ENCODE results near the gene PSME2. TPM values are rescaled to one million over a fixed set of nuclear protein-coding genes. Genes with fewer than 3 reads are reported as not detected.

The PSME2 gene
- total RNA-seq, 1 donor from 2014 or later, result 58.5 TPM

- Histone ChIP-seq H3K36me3 (ENCODE audit: control insufficient read depth in 3 of 3, insufficient read depth in 3 of 3, low read length in 3 of 3) (peaks cover 24 to 29% (median 27%) of the 10 kb centered on the region in 3 donors), H3K4me3 (ENCODE audit: low read length in 3 of 3) (no peak overlapping the region), H3K9ac (ENCODE audit: low read depth in 1 of 3, low read length in 3 of 3) (peak overlapping the region in 2 of 3 donors; percentile 14 to 92), H3K9me3 (ENCODE audit: control insufficient read depth in 3 of 3, low read length in 3 of 3) (no peaks in the 10 kb centered on the region), H3K27ac (ENCODE audit: low read depth, low read length) (peak overlapping the region; percentile 88), H3K4me1 (ENCODE audit: control insufficient read depth in 3 of 3, insufficient read depth in 3 of 3, low read length in 3 of 3) (peaks cover 48 to 68% (median 59%) of the 10 kb centered on the region in 3 donors), H3K27me3 (ENCODE audit: control insufficient read depth in 3 of 3, insufficient read depth in 3 of 3, low read length in 3 of 3) (no peaks in the 10 kb centered on the region)
These were observed 8.6 kb downstream of the PSME2 start for GRCh38 chr14:24137529-24138395.

GRCh38 chr14:24136684-24137528, 9.5 kb downstream of the PSME2 start:
- Histone ChIP-seq H3K36me3 (ENCODE audit: control insufficient read depth in 3 of 3, insufficient read depth in 3 of 3, low read length in 3 of 3) (peaks cover 24 to 32% (median 29%) of the 10 kb centered on the region in 3 donors), H3K4me3 (ENCODE audit: low read length in 3 of 3) (peak overlapping the region; percentile 77 to 87 (median 82)), H3K9ac (ENCODE audit: low read depth in 1 of 3, low read length in 3 of 3) (peak overlapping the region; percentile 76 to 92 (median 86)), H3K4me1 (ENCODE audit: control insufficient read depth in 3 of 3, insufficient read depth in 3 of 3, low read length in 3 of 3) (peaks cover 54 to 72% (median 63%) of the 10 kb centered on the region in 3 donors), H3K27me3 (ENCODE audit: control insufficient read depth in 3 of 3, insufficient read depth in 3 of 3, low read length in 3 of 3) (no peaks in the 10 kb centered on the region), H3K9me3 (ENCODE audit: control insufficient read depth in 3 of 3, low read length in 3 of 3) (no peaks in the 10 kb centered on the region), H3K27ac (ENCODE audit: low read depth, low read length) (peak overlapping the region; percentile 88)

GRCh38 chr14:24135834-24136683, 10.4 kb downstream of the PSME2 start, which contains the start of gene PSME1:
Gene PSME1, plus strand, starts transcription at chr14:24136194. Its CDS starts 69 bp downstream, at chr14:24136263.
- Histone ChIP-seq H3K9me3 (ENCODE audit: control insufficient read depth in 3 of 3, low read length in 3 of 3) (no peaks in the 10 kb centered on the region), H3K36me3 (ENCODE audit: control insufficient read depth in 3 of 3, insufficient read depth in 3 of 3, low read length in 3 of 3) (peaks cover 24 to 32% (median 29%) of the 10 kb centered on the region in 3 donors), H3K4me3 (ENCODE audit: low read length in 3 of 3) (peak within 1 kb of the TSS; percentile 77 to 87 (median 82)), H3K9ac (ENCODE audit: low read depth in 1 of 3, low read length in 3 of 3) (peak within 1 kb of the TSS; percentile 76 to 92 (median 86)), H3K4me1 (ENCODE audit: control insufficient read depth in 3 of 3, insufficient read depth in 3 of 3, low read length in 3 of 3) (peaks cover 56 to 71% (median 65%) of the 10 kb centered on the region in 3 donors), H3K27me3 (ENCODE audit: control insufficient read depth in 3 of 3, insufficient read depth in 3 of 3, low read length in 3 of 3) (no peaks in the 10 kb centered on the region), H3K27ac (ENCODE audit: low read depth, low read length) (peak within 1 kb of the TSS; percentile 88)

- peaks cover 24 to 32% (median 29%) of the 10 kb centered on the region in 3 donors for H3K36me3 ChIP-seq (ENCODE audit: control insufficient read depth in 3 of 3, insufficient read depth in 3 of 3, low read length in 3 of 3)
- H3K9ac ChIP-seq (ENCODE audit: low read depth in 1 of 3, low read length in 3 of 3), result peak overlapping the region; percentile 74 to 83 (median 75)
- H3K27me3 ChIP-seq (ENCODE audit: control insufficient read depth in 3 of 3, insufficient read depth in 3 of 3, low read length in 3 of 3), result no peaks in the 10 kb centered on the region
- peak overlapping the region; percentile 88 for H3K27ac ChIP-seq (ENCODE audit: low read depth, low read length)
- H3K4me1 ChIP-seq (ENCODE audit: control insufficient read depth in 3 of 3, insufficient read depth in 3 of 3, low read length in 3 of 3), result peaks cover 60 to 70% (median 67%) of the 10 kb centered on the region in 3 donors
- no peaks in the 10 kb centered on the region for H3K9me3 ChIP-seq (ENCODE audit: control insufficient read depth in 3 of 3, low read length in 3 of 3)
- H3K4me3 ChIP-seq (ENCODE audit: low read length in 3 of 3), result peak overlapping the region; percentile 72 to 87 (median 82)
These were observed 10.9 kb downstream of the PSME2 start for GRCh38 chr14:24135584-24135833.

GRCh38 chr14:24133735-24134134, 12.7 kb downstream of the PSME2 start:
- Histone ChIP-seq H3K9me3 (ENCODE audit: control insufficient read depth in 3 of 3, low read length in 3 of 3) (no peaks in the 10 kb centered on the region), H3K4me1 (ENCODE audit: control insufficient read depth in 3 of 3, insufficient read depth in 3 of 3, low read length in 3 of 3) (peaks cover 53 to 66% (median 58%) of the 10 kb centered on the region in 3 donors), H3K27me3 (ENCODE audit: control insufficient read depth in 3 of 3, insufficient read depth in 3 of 3, low read length in 3 of 3) (no peaks in the 10 kb centered on the region), H3K9ac (ENCODE audit: low read depth in 1 of 3, low read length in 3 of 3) (no peak overlapping the region), H3K27ac (ENCODE audit: low read depth, low read length) (no peak overlapping the region), H3K36me3 (ENCODE audit: control insufficient read depth in 3 of 3, insufficient read depth in 3 of 3, low read length in 3 of 3) (peaks cover 14 to 24% (median 19%) of the 10 kb centered on the region in 3 donors), H3K4me3 (ENCODE audit: low read length in 3 of 3) (no peak overlapping the region)

GRCh38 chr14:24132976-24133375, 13.4 kb downstream of the PSME2 start:
- Histone ChIP-seq H3K36me3 (ENCODE audit: control insufficient read depth in 3 of 3, insufficient read depth in 3 of 3, low read length in 3 of 3) (peaks cover 7 to 17% (median 11%) of the 10 kb centered on the region in 3 donors), H3K4me3 (ENCODE audit: low read length in 3 of 3) (peak overlapping the region; percentile 70 to 88 (median 87)), H3K27me3 (ENCODE audit: control insufficient read depth in 3 of 3, insufficient read depth in 3 of 3, low read length in 3 of 3) (no peaks in the 10 kb centered on the region), H3K27ac (ENCODE audit: low read depth, low read length) (peak overlapping the region; percentile 96), H3K9me3 (ENCODE audit: control insufficient read depth in 3 of 3, low read length in 3 of 3) (no peaks in the 10 kb centered on the region), H3K4me1 (ENCODE audit: control insufficient read depth in 3 of 3, insufficient read depth in 3 of 3, low read length in 3 of 3) (peaks cover 46 to 59% (median 51%) of the 10 kb centered on the region in 3 donors), H3K9ac (ENCODE audit: low read depth in 1 of 3, low read length in 3 of 3) (peak overlapping the region; percentile 82 to 96 (median 82))

- H3K9ac ChIP-seq (ENCODE audit: low read depth in 1 of 3, low read length in 3 of 3), result peak overlapping the region; percentile 82 to 96 (median 82)
- no peaks in the 10 kb centered on the region for H3K27me3 ChIP-seq (ENCODE audit: control insufficient read depth in 3 of 3, insufficient read depth in 3 of 3, low read length in 3 of 3)
- peak overlapping the region; percentile 96 for H3K27ac ChIP-seq (ENCODE audit: low read depth, low read length)
- peak overlapping the region; percentile 70 to 88 (median 87) for H3K4me3 ChIP-seq (ENCODE audit: low read length in 3 of 3)
- peaks cover 0 to 9% (median 3%) of the 10 kb centered on the region in 3 donors for H3K36me3 ChIP-seq (ENCODE audit: control insufficient read depth in 3 of 3, insufficient read depth in 3 of 3, low read length in 3 of 3)
- H3K9me3 ChIP-seq (ENCODE audit: control insufficient read depth in 3 of 3, low read length in 3 of 3), result no peaks in the 10 kb centered on the region
- peaks cover 39 to 51% (median 43%) of the 10 kb centered on the region in 3 donors for H3K4me1 ChIP-seq (ENCODE audit: control insufficient read depth in 3 of 3, insufficient read depth in 3 of 3, low read length in 3 of 3)
These were observed 14.2 kb downstream of the PSME2 start for GRCh38 chr14:24132061-24132685.

- H3K27me3 ChIP-seq (ENCODE audit: control insufficient read depth in 3 of 3, insufficient read depth in 3 of 3, low read length in 3 of 3), result no peaks in the 10 kb centered on the region
- peak overlapping the region; percentile 82 to 96 (median 82) for H3K9ac ChIP-seq (ENCODE audit: low read depth in 1 of 3, low read length in 3 of 3)
- H3K36me3 ChIP-seq (ENCODE audit: control insufficient read depth in 3 of 3, insufficient read depth in 3 of 3, low read length in 3 of 3), result peaks cover 0 to 9% (median 0%) of the 10 kb centered on the region in 3 donors
- no peaks in the 10 kb centered on the region for H3K9me3 ChIP-seq (ENCODE audit: control insufficient read depth in 3 of 3, low read length in 3 of 3)
- peak overlapping the region; percentile 96 for H3K27ac ChIP-seq (ENCODE audit: low read depth, low read length)
- peak overlapping the region; percentile 70 to 88 (median 87) for H3K4me3 ChIP-seq (ENCODE audit: low read length in 3 of 3)
- H3K4me1 ChIP-seq (ENCODE audit: control insufficient read depth in 3 of 3, insufficient read depth in 3 of 3, low read length in 3 of 3), result peaks cover 33 to 44% (median 37%) of the 10 kb centered on the region in 3 donors
These were observed 14.9 kb downstream of the PSME2 start for GRCh38 chr14:24131549-24131966.

Data from skeletal muscle tissue (tissue), 4 donors.